ENCODE measurements around the gene AKNA. TPM values are rescaled to one million over a fixed set of nuclear protein-coding genes. Genes with fewer than 3 reads are reported as not detected.

Gene AKNA
- total RNA-seq, 1 donor from 2014 or later: 16.0 TPM

DNA sequence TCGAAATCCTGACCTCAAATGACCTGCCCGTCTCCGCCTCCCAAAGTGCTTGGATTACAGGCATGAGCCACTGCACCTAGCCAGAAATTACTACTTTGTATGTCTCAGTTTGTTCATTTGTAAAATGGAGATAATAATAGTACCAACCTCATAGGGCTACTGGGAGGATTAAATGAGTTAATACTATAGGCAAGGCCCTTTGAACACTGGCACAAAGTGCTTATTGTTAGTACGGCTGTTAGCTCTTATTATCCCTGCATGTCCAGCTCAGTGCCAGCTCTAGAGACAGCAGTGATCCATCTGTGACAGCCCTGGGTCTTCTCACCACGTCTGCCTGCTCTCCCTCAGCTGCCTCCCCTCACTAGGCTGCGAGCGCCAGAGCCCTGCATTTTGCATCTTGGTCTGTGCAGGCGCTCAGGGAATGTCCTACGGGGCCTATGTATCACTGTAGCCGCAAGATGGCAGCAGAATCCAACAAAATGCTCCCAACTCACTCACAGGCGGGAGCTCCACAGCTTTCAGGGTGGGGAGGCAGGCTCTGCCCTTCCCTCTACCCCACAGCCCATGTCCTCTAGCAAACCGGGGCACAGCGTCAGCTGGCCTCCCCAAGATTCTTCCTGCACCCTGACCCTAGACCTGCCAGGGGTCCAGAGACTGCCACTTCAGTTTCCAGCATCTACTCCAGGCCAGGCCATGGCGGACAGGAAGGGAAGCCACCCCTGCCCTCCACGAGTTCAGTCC, 17.7 kb upstream of the AKNA start:
- TF ChIP-seq, protein P1, sequence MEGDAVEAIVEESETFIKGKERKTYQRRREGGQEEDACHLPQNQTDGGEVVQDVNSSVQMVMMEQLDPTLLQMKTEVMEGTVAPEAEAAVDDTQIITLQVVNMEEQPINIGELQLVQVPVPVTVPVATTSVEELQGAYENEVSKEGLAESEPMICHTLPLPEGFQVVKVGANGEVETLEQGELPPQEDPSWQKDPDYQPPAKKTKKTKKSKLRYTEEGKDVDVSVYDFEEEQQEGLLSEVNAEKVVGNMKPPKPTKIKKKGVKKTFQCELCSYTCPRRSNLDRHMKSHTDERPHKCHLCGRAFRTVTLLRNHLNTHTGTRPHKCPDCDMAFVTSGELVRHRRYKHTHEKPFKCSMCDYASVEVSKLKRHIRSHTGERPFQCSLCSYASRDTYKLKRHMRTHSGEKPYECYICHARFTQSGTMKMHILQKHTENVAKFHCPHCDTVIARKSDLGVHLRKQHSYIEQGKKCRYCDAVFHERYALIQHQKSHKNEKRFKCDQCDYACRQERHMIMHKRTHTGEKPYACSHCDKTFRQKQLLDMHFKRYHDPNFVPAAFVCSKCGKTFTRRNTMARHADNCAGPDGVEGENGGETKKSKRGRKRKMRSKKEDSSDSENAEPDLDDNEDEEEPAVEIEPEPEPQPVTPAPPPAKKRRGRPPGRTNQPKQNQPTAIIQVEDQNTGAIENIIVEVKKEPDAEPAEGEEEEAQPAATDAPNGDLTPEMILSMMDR (IDR thresholded peaks at IDR 0.05; ENCODE audit: insufficient read depth, low read depth, low read length): peak; percentile 83
- no peak for TF ChIP-seq EZH2 (IDR thresholded peaks at IDR 0.05; ENCODE audit: insufficient read depth, low read length)
- Mint-ChIP-seq H3K9me3 (ENCODE audit: unreplicated experiment) (no peaks in the 10 kb centered on the region), H3K4me1 (ENCODE audit: low read depth, unreplicated experiment) (peaks cover 25% of the 10 kb centered on the region), H3K36me3 (ENCODE audit: low read depth, unreplicated experiment) (peaks cover 8% of the 10 kb centered on the region), H3K4me3 (ENCODE audit: unreplicated experiment) (no peak overlapping the region), H3K27ac (ENCODE audit: unreplicated experiment) (no peak overlapping the region), H3K27me3 (ENCODE audit: low read depth, unreplicated experiment) (peaks cover 8% of the 10 kb centered on the region)
- Histone ChIP-seq H3K9ac (ENCODE audit: low read length) (no peak overlapping the region), H3K4me3 (ENCODE audit: insufficient read depth, low read depth, low read length) (no peak overlapping the region), H3K36me3 (ENCODE audit: insufficient read depth, low read length) (no peaks in the 10 kb centered on the region), H3K79me2 (ENCODE audit: insufficient read depth, low read length) (no peaks in the 10 kb centered on the region), H3K27me3 (ENCODE audit: insufficient read depth, low read length) (no peaks in the 10 kb centered on the region), H4K20me1 (ENCODE audit: insufficient read depth, low read length) (no peaks in the 10 kb centered on the region), H3K4me1 (ENCODE audit: insufficient read depth, low read length) (no peaks in the 10 kb centered on the region), H3K4me2 (ENCODE audit: low read length) (no peak overlapping the region), H3K27ac (ENCODE audit: low read depth, low read length) (no peak overlapping the region), H3K9me3 (ENCODE audit: insufficient read depth, low read depth, low read length) (no peaks in the 10 kb centered on the region), H2AFZ (ENCODE audit: low read depth, low read length) (peak overlapping the region; percentile 52)
- peak; percentile 43 for DNase-seq (ENCODE audit: low read depth)
- peak; percentile 65 for FAIRE-seq

DNA sequence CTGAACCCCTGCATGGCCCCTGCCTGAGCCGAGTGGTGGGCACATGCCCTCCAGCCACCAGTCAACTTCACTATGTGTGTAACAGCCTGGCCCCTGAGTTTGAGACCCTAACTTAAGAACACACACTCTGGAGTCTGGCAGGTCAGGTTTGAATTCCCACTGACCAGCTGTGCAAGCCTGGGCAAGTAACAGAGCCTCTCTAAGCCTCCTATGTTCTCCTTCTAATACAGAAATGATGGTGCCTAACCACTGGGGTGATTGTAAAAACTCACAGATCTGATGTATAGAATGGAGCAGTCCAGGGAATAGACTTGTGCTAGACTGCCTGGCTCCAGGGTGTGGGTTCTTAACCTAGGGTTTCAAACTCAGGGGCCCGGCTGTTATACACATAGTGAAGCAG, 16.7 kb upstream of the AKNA start:
- DNase-seq (ENCODE audit: low read depth): no peak
- Histone ChIP-seq H3K79me2 (ENCODE audit: insufficient read depth, low read length) (no peaks in the 10 kb centered on the region), H3K4me2 (ENCODE audit: low read length) (no peak overlapping the region), H3K9ac (ENCODE audit: low read length) (no peak overlapping the region), H3K27ac (ENCODE audit: low read depth, low read length) (no peak overlapping the region), H3K36me3 (ENCODE audit: insufficient read depth, low read length) (no peaks in the 10 kb centered on the region), H3K9me3 (ENCODE audit: insufficient read depth, low read depth, low read length) (no peaks in the 10 kb centered on the region), H2AFZ (ENCODE audit: low read depth, low read length) (no peak overlapping the region), H3K4me1 (ENCODE audit: insufficient read depth, low read length) (no peaks in the 10 kb centered on the region), H3K4me3 (ENCODE audit: insufficient read depth, low read depth, low read length) (no peak overlapping the region), H3K27me3 (ENCODE audit: insufficient read depth, low read length) (no peaks in the 10 kb centered on the region), H4K20me1 (ENCODE audit: insufficient read depth, low read length) (no peaks in the 10 kb centered on the region)
- Mint-ChIP-seq H3K9me3 (ENCODE audit: unreplicated experiment) (no peaks in the 10 kb centered on the region), H3K27ac (ENCODE audit: unreplicated experiment) (no peak overlapping the region), H3K4me3 (ENCODE audit: unreplicated experiment) (no peak overlapping the region), H3K36me3 (ENCODE audit: low read depth, unreplicated experiment) (peaks cover 6% of the 10 kb centered on the region), H3K4me1 (ENCODE audit: low read depth, unreplicated experiment) (peaks cover 19% of the 10 kb centered on the region), H3K27me3 (ENCODE audit: low read depth, unreplicated experiment) (peaks cover 5% of the 10 kb centered on the region)
- TF ChIP-seq EZH2 (IDR thresholded peaks at IDR 0.05; ENCODE audit: insufficient read depth, low read length): no peak
- TF ChIP-seq, protein P1 (IDR thresholded peaks at IDR 0.05; ENCODE audit: insufficient read depth, low read depth, low read length): no peak
- FAIRE-seq: no peak

DNA sequence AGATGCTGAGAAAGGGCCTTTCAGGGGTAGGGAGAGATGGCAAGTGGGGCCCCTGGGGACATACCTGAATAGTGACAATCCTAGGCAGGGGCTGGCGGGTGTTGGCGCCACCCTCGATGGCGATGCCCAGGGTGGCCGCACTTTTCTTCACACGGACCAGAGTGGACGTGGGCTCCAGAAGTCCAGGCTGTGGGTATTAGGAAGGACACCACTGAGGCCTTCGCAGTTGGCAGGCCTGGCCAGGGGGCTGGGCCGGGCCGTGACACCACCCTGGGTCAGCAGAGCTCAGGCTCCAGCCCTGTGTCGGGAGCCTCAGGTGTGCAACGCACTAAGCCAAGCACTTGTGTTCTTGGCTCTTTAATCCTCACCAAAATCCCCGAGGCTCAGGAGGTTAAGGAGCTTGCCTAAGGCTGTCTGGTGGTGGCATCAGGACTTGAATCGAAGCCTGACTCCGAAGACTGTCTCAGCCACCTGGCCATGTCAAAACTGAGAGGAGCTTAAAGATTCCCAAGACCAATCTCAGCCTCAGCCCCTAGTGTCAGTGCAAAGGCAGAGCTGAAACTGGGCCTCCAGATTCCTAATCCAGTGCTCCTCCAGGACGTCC, 15.5 kb upstream of the AKNA start:
- no peaks in the 10 kb centered on the region for H3K9me3 ChIP-seq (ENCODE audit: insufficient read depth, low read depth, low read length)
- FAIRE-seq (no peak), DNase-seq (ENCODE audit: low read depth) (no peak)
- no peak overlapping the region for H3K4me3 Mint-ChIP-seq (ENCODE audit: unreplicated experiment)
- H3K9ac ChIP-seq (ENCODE audit: low read length): no peak overlapping the region
- no peak overlapping the region for H3K27ac Mint-ChIP-seq (ENCODE audit: unreplicated experiment)
- H2AFZ ChIP-seq (ENCODE audit: low read depth, low read length): no peak overlapping the region
- H3K27me3 Mint-ChIP-seq (ENCODE audit: low read depth, unreplicated experiment): peaks cover 4% of the 10 kb centered on the region
- no peaks in the 10 kb centered on the region for H3K79me2 ChIP-seq (ENCODE audit: insufficient read depth, low read length)
- H3K4me3 ChIP-seq (ENCODE audit: insufficient read depth, low read depth, low read length): no peak overlapping the region
- no peak for TF ChIP-seq EZH2 (IDR thresholded peaks at IDR 0.05; ENCODE audit: insufficient read depth, low read length)
- TF ChIP-seq, protein P1 (IDR thresholded peaks at IDR 0.05; ENCODE audit: insufficient read depth, low read depth, low read length): no peak
- no peaks in the 10 kb centered on the region for H3K27me3 ChIP-seq (ENCODE audit: insufficient read depth, low read length)
- H3K36me3 Mint-ChIP-seq (ENCODE audit: low read depth, unreplicated experiment): peaks cover 5% of the 10 kb centered on the region
- peaks cover under 1% of the 10 kb centered on the region for H3K4me1 ChIP-seq (ENCODE audit: insufficient read depth, low read length)
- H3K36me3 ChIP-seq (ENCODE audit: insufficient read depth, low read length): no peaks in the 10 kb centered on the region
- no peaks in the 10 kb centered on the region for H3K9me3 Mint-ChIP-seq (ENCODE audit: unreplicated experiment)
- H3K27ac ChIP-seq (ENCODE audit: low read depth, low read length): no peak overlapping the region
- no peaks in the 10 kb centered on the region for H4K20me1 ChIP-seq (ENCODE audit: insufficient read depth, low read length)
- no peak overlapping the region for H3K4me2 ChIP-seq (ENCODE audit: low read length)
- H3K4me1 Mint-ChIP-seq (ENCODE audit: low read depth, unreplicated experiment): peaks cover 13% of the 10 kb centered on the region
